ENCODE measurements around the gene FSD1.

GRCh38 chr19:4268816-4269430 is 35.5 kb upstream of the FSD1 start:
- TF ChIP-seq CTCF (IDR thresholded peaks at IDR 0.05) (no peak), POLR2A (IDR thresholded peaks at IDR 0.05) (no peak)
